Naive thymus-derived CD8-positive, alpha-beta T cell (primary cell): ENCODE measurements around the gene ALPL. TPM values are rescaled to one million over a fixed set of nuclear protein-coding genes. Genes with fewer than 3 reads are reported as not detected.

Experiments used
- ATAC-seq, 2 donors: fragments of 150-1000 bp; cut with Tn5 transposase in 1 of 2; sonication (Bioruptor Pico), chemical (Tn5 transposase) in 1 of 2; 1 replicate in 1 of 2; 2 replicates in 1 of 2; pipeline ENCODE4 v1.10.0; 2021; ENCODE audit warnings: mild to moderate bottlenecking in 2 of 2, moderate library complexity in 2 of 2
- POLR2A ChIA-PET: fragments of 350-600 bp; sonication (Branson Sonifier 250); formaldehyde crosslinking; loops from one replicate; lab custom pipeline; 2021; ENCODE audit warnings: antibody characterized with exemption; lab: Charles Lee
- DNase-seq, 10 donors: peaks; one replicate each; pipeline versions ENCODE4 v3.0.0 to v3.0.0-alpha.2; 2020 to 2022
- H3K27ac Mint-ChIP-seq, 10 donors: one replicate each; pipeline ENCODE4 v1.8.0; 2020 to 2022; ENCODE audit warnings: mild to moderate bottlenecking in 10 of 10, mixed read lengths in 10 of 10, moderate library complexity in 4 of 10, inconsistent platforms in 1 of 10
- H3K27me3 Mint-ChIP-seq, 5 donors: one replicate each; pipeline ENCODE4 v1.8.0; 2021 to 2022; ENCODE audit warnings: mixed read lengths in 5 of 5
- H3K36me3 Mint-ChIP-seq, 3 donors: one replicate each; pipeline ENCODE4 v1.8.0; 2020 to 2022; ENCODE audit warnings: mixed read lengths in 3 of 3, mild to moderate bottlenecking in 2 of 3, inconsistent platforms in 1 of 3
- H3K4me1 Mint-ChIP-seq, 4 donors: one replicate each; pipeline ENCODE4 v1.8.0; 2021 to 2022; ENCODE audit warnings: mixed read lengths in 4 of 4
- H3K4me3 Mint-ChIP-seq, 10 donors: one replicate each; pipeline ENCODE4 v1.8.0; 2020 to 2022; ENCODE audit warnings: mild to moderate bottlenecking in 10 of 10, mixed read lengths in 10 of 10, moderate library complexity in 6 of 10, inconsistent platforms in 1 of 10
- H3K9me3 Mint-ChIP-seq, 9 donors: one replicate each; pipeline ENCODE4 v1.8.0; 2020 to 2022; ENCODE audit warnings: mixed read lengths in 9 of 9, mild to moderate bottlenecking in 3 of 9, inconsistent platforms in 1 of 9, moderate library complexity in 1 of 9
- polyA plus RNA-seq, 3 donors: library from polyadenylated mRNA; unstranded; fragments of 300-500 nt; fragmentation: Illumina TruSeq; gene quantifications; one replicate each; pipeline ENCODE4 v1.2.3, GENCODE V29; 2021
- total RNA-seq, 8 experiments: library from RNA in 2 of 8; stranded (reverse) in 2 of 8; gene quantifications; one replicate each; pipeline ENCODE4 v1.2.3 and lab custom pipeline; 2021 to 2026

Gene ALPL
- total and polyA plus RNA-seq, 5 experiments from 2014 or later, result not detected

DNA sequence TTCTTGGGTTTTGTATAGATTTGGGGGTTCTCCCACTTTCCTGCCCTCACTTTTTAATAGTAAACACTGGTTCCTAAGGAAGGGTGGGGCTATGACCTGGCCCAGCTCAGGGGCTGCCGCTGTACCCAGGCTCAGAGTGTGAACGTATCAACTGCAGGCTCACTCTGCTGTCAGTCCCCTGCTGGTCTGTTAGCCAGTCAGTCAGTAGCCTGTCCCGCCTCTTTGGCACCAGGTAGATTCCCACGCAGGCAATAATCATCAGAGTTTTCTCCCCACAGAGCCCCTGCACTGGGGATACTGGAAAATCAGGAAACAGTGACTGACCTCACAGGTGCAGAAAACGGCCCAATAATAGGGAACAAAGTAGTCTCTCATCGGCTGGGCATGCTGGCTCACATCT, 15.0 kb upstream of the ALPL start:
- DNase-seq, result no peak
- H3K36me3 Mint-ChIP-seq, result no peaks in the 10 kb centered on the region
- no peak overlapping the region for H3K4me3 Mint-ChIP-seq
- ATAC-seq, result no peak
- POLR2A ChIA-PET, result no interaction called here
- H3K4me1 Mint-ChIP-seq, result no peaks in the 10 kb centered on the region
- peaks cover 0 to 3% (median 0%) of the 10 kb centered on the region in 9 donors for H3K9me3 Mint-ChIP-seq
- no peak overlapping the region for H3K27ac Mint-ChIP-seq
- peaks cover 2 to 22% (median 3%) of the 10 kb centered on the region in 5 donors for H3K27me3 Mint-ChIP-seq

- POLR2A ChIA-PET, result interaction anchor here (0.5 kb wide), 1 partner anchor 543 kb away, joined by 5 read pairs; no protein-coding TSS in a partner anchor
- H3K27me3 Mint-ChIP-seq, result peaks cover 2 to 25% (median 8%) of the 10 kb centered on the region in 5 donors
- DNase-seq (no peak), ATAC-seq (no peak)
- H3K9me3 Mint-ChIP-seq, result peaks cover 0 to 3% (median 0%) of the 10 kb centered on the region in 9 donors
- no peaks in the 10 kb centered on the region for H3K4me1 Mint-ChIP-seq
- no peak overlapping the region for H3K4me3 Mint-ChIP-seq
- H3K36me3 Mint-ChIP-seq, result no peaks in the 10 kb centered on the region
- no peak overlapping the region for H3K27ac Mint-ChIP-seq
These were observed 13.9 kb upstream of the ALPL start for GRCh38 chr1:21495225-21495820.

DNA sequence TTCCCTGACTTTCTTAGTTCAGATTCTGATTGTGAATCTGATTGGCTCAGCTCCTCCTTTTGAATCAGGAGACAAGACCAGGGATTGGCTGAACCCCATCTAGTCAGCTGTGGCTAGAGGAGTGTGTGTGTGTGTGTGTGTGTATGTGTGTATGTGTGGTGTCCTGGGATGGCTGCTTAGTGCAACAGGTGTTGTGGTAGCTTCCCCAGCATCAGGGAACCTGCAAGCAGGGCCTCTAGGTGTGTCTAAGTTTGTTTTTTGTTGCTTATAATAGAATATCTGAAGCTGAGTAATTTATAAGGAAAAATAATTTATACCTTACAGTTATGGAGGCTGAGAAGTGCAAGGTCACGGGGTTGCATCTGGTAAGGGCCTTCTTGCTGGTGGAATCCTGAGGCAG, 13.2 kb upstream of the ALPL start:
- DNase-seq (no peak), ATAC-seq (no peak)
- Mint-ChIP-seq H3K27me3 (peaks cover 2 to 25% (median 8%) of the 10 kb centered on the region in 5 donors), H3K36me3 (no peaks in the 10 kb centered on the region), H3K27ac (no peak overlapping the region), H3K4me1 (no peaks in the 10 kb centered on the region), H3K4me3 (no peak overlapping the region), H3K9me3 (peaks cover 0 to 2% (median 0%) of the 10 kb centered on the region in 9 donors)
- POLR2A ChIA-PET, result no interaction called here

DNA sequence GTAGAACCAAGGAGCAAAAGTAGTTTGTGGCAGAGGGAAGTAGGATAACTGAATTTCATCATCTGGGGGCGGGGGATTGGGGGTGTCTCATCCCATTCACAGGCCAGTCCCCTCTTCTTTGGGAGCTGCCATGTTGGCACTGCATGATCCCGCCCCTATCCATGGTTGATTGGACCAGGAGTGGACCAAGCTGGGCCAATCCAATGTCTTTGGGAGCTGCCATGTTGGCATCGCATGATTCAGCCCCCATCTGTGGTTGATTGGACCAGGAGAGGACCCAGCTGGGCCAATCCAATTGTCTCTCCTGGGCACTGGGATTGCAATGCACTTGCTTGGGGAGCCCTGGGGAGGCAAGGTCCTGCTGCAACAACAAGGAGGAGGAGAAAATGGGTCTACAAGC, 12.3 kb upstream of the ALPL start:
- Mint-ChIP-seq H3K9me3 (peaks cover 0 to 2% (median 0%) of the 10 kb centered on the region in 9 donors), H3K4me3 (no peak overlapping the region), H3K27ac (no peak overlapping the region), H3K27me3 (peaks cover 2 to 17% (median 7%) of the 10 kb centered on the region in 5 donors), H3K4me1 (no peaks in the 10 kb centered on the region), H3K36me3 (no peaks in the 10 kb centered on the region)
- DNase-seq (no peak), ATAC-seq (no peak)
- POLR2A ChIA-PET, result no interaction called here

GRCh38 chr1:21497466-21498061, 11.7 kb upstream of the ALPL start:
- Mint-ChIP-seq H3K27me3 (peaks cover 0 to 13% (median 7%) of the 10 kb centered on the region in 5 donors), H3K9me3 (peaks cover 0 to 2% (median 0%) of the 10 kb centered on the region in 9 donors), H3K27ac (no peak overlapping the region), H3K36me3 (no peaks in the 10 kb centered on the region), H3K4me1 (no peaks in the 10 kb centered on the region), H3K4me3 (no peak overlapping the region)
- POLR2A ChIA-PET, result no interaction called here
- DNase-seq (no peak), ATAC-seq (no peak)

DNA sequence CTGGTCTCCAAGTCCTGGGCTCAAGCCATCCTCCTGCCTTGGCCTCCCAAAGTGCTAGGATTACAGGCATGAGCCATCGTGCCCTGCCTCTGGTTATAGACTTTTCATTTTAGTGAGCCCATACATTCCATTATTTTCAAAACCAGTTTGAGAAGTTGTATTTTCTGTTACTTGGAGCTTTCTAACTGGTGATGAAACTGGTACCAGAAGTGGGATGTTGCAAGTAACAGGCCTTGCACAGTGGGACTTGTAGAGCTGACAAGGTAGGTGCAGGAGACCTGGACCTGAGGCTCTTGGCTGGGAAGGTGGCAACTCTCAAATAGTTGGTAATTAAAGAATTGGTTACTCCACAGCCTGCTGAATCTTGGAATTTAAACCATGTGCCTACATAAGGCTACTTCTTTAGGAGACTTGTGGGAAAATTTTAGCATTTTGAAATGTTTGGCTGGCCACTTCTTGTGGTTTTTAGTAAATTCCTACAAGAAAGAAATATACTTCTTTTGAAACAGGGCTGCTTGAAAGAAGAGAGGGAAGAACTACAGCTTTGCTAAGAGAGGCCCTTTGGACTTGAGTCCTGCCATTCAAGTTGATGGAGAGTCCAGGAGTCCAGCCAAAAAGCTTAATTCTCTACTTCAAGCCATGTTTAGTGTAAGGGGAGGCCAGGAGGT, 9.8 kb upstream of the ALPL start:
- POLR2A ChIA-PET, result no interaction called here
- H3K27ac Mint-ChIP-seq, result no peak overlapping the region
- peaks cover 2 to 18% (median 12%) of the 10 kb centered on the region in 5 donors for H3K27me3 Mint-ChIP-seq
- peaks cover 0 to 2% (median 0%) of the 10 kb centered on the region in 9 donors for H3K9me3 Mint-ChIP-seq
- no peak for ATAC-seq
- no peak overlapping the region for H3K4me3 Mint-ChIP-seq
- DNase-seq, result no peak
- H3K4me1 Mint-ChIP-seq, result peaks cover 0 to 1% (median 0%) of the 10 kb centered on the region in 4 donors
- H3K36me3 Mint-ChIP-seq, result peaks cover 0 to 2% (median 0%) of the 10 kb centered on the region in 3 donors

- no peak for ATAC-seq
- peaks cover 4 to 7% (median 4%) of the 10 kb centered on the region in 4 donors for H3K4me1 Mint-ChIP-seq
- peak in 1 of 10 donors; percentile 36 for DNase-seq
- H3K4me3 Mint-ChIP-seq, result no peak overlapping the region
- peaks cover 0 to 3% (median 2%) of the 10 kb centered on the region in 3 donors for H3K36me3 Mint-ChIP-seq
- H3K9me3 Mint-ChIP-seq, result peaks cover 0 to 2% (median 0%) of the 10 kb centered on the region in 9 donors
- no peak overlapping the region for H3K27ac Mint-ChIP-seq
- POLR2A ChIA-PET, result no interaction called here
- peaks cover 25 to 59% (median 43%) of the 10 kb centered on the region in 5 donors for H3K27me3 Mint-ChIP-seq
These were observed 5.4 kb upstream of the ALPL start for GRCh38 chr1:21503706-21504377.

DNA sequence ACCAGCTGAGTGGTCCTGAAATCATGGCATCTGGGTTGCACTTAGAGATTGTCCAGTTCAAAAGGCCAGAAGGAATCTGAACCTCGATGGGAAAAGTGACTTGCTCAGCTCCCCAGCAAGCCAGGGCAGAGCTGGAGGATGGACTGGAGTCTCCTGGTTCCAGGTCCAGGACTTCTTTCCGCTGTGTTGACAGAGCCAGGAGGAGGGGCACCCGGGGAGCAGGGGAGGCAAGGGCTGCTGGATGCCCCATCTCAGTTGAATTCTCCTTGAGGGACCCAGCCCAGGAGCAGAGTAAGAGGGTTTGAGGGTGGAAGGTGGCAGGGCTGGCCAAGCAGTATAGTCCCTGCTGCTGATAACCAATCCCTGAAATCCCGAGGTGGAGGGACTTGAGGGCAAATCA, 2.4 kb upstream of the ALPL start:
- H3K4me1 Mint-ChIP-seq, result peaks cover 6 to 9% (median 7%) of the 10 kb centered on the region in 4 donors
- POLR2A ChIA-PET, result no interaction called here

DNA sequence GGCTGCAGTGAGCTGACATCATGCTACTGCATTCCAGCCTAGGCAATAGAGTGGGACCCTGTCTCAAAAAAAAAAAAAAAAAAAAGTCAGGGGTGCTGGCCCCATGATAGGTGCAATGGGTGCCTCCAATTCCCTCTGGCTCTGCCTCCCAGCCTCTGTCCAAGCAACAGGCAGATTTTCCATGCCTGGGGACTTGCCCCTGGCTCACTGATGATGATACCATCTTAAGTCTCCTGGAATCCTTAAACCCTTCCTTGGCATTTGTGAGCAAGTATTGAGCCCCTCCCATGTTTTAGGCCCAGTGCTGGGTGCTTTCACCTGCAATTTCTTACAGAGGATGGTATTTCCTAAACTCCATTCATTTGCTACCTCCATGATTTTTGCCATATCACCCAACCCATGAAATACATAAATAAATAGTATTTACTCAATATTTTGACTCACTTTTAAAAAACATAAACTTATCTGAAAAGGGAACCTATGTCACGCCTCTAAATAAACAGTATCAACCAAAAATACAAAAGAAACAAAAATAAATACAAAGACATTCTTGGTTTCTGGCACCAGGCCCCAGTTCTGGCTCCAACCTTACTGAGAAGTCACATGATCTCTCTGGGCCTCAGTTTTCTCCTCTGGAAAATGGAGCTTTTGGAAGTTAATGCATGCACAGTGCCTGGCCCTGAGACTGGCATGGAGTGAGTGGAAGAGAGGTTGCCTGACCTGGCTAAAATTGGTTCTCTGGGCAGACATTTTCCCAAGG, 1.5 kb upstream of the ALPL start:
- POLR2A ChIA-PET, result no interaction called here
- H3K36me3 Mint-ChIP-seq, result peaks cover 0 to 5% (median 4%) of the 10 kb centered on the region in 3 donors
- H3K4me1 Mint-ChIP-seq, result peaks cover 6 to 9% (median 7%) of the 10 kb centered on the region in 4 donors
- H3K27me3 Mint-ChIP-seq, result peaks cover 36 to 75% (median 53%) of the 10 kb centered on the region in 5 donors
- ATAC-seq, result no peak
- no peaks in the 10 kb centered on the region for H3K9me3 Mint-ChIP-seq
- DNase-seq, result no peak
- peak overlapping the region in 4 of 10 donors; percentile 9 to 53 (median 28) for H3K4me3 Mint-ChIP-seq
- H3K27ac Mint-ChIP-seq, result peak overlapping the region in 1 of 10 donors; percentile 14

More for the DNA sequence above, 2.4 kb upstream of the ALPL start:
- Mint-ChIP-seq H3K27ac (no peak overlapping the region), H3K27me3 (peaks cover 34 to 74% (median 53%) of the 10 kb centered on the region in 5 donors), H3K9me3 (no peaks in the 10 kb centered on the region), H3K4me3 (peak overlapping the region in 2 of 10 donors; percentile 3 to 48), H3K36me3 (peaks cover 0 to 5% (median 4%) of the 10 kb centered on the region in 3 donors)
- DNase-seq, result peak in 1 of 10 donors; percentile 32
- ATAC-seq, result no peak

- peak overlapping the region in 3 of 10 donors; percentile 20 to 38 (median 38) for H3K27ac Mint-ChIP-seq
- DNase-seq, result peak; percentile 13 to 76 (median 54)
- peaks cover 6 to 9% (median 7%) of the 10 kb centered on the region in 4 donors for H3K4me1 Mint-ChIP-seq
- H3K4me3 Mint-ChIP-seq, result peak overlapping the region; percentile 66 to 86 (median 75)
- H3K27me3 Mint-ChIP-seq, result peaks cover 36 to 71% (median 50%) of the 10 kb centered on the region in 5 donors
- peak; percentile 94 for ATAC-seq
- POLR2A ChIA-PET, result no interaction called here
- H3K36me3 Mint-ChIP-seq, result peaks cover 0 to 4% (median 4%) of the 10 kb centered on the region in 3 donors
- H3K9me3 Mint-ChIP-seq, result no peaks in the 10 kb centered on the region
These were observed 458 bp upstream of the ALPL start for GRCh38 chr1:21508580-21509350.

GRCh38 chr1:21510113-21510493, 880 bp downstream of the ALPL start:
- ATAC-seq (no peak), DNase-seq (no peak)
- Mint-ChIP-seq H3K4me1 (peaks cover 4 to 13% (median 7%) of the 10 kb centered on the region in 4 donors), H3K27ac (no peak overlapping the region), H3K9me3 (no peaks in the 10 kb centered on the region), H3K27me3 (peaks cover 34 to 62% (median 44%) of the 10 kb centered on the region in 5 donors), H3K36me3 (peaks cover 0 to 4% (median 3%) of the 10 kb centered on the region in 3 donors), H3K4me3 (peak overlapping the region in 2 of 10 donors; percentile 33 to 55)
- POLR2A ChIA-PET, result no interaction called here
